ENCODE measurements around the gene POM121.
"Not testable (repeated sequence)": the region's sequence is repeated elsewhere in the genome, so short reads cannot be mapped to it uniquely, and the experiment has no call there.

DNA sequence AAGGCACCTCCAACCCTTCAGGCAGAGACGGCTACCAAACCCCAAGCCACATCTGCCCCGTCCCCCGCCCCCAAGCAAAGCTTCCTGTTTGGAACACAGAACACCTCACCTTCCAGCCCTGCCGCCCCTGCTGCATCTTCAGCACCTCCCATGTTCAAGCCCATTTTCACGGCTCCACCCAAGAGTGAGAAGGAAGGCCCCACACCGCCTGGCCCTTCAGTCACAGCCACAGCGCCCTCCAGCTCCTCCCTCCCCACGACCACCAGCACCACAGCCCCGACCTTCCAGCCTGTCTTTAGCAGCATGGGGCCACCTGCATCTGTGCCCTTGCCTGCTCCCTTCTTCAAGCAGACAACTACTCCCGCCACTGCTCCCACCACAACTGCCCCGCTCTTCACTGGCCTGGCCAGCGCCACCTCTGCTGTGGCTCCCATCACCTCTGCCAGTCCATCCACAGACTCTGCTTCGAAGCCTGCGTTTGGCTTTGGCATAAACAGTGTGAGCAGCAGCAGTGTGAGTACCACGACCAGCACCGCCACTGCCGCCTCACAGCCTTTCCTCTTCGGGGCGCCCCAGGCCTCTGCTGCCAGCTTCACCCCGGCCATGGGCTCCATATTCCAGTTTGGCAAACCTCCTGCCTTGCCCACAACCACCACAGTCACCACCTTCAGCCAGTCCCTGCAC, 17.3 kb downstream of the POM121 start:
- TF ChIP-seq CTCF (IDR thresholded peaks at IDR 0.05 in 8 of 11, conservative IDR thresholded peaks at IDR 0.05 in 3 of 11); POLR2AphosphoS5 (IDR thresholded peaks at IDR 0.05); POLR2A (IDR thresholded peaks at IDR 0.05): not testable (repeated sequence)
